Smooth muscle cell (in vitro differentiated cells): Measurements from ENCODE around the gene LMX1A. TPM values are rescaled to one million over a fixed set of nuclear protein-coding genes. Genes with fewer than 3 reads are reported as not detected.

Experiments used
- DNase-seq: peaks from one replicate; lab custom pipeline; 2025; ENCODE audit not compliant: unreplicated experiment; lab: John Stamatoyannopoulos, UW
- H2AFZ ChIP-seq: fragments of 200-600 bp; sonication (generic); 2 replicates; pipeline ENCODE4 v1.6.0; 2016; ENCODE audit warnings: antibody characterized with exemption, low read depth, mild to moderate bottlenecking
- H3F3A ChIP-seq: fragments of 200-600 bp; sonication (generic); 2 replicates; pipeline ENCODE4 v1.6.0; 2017; ENCODE audit warnings: antibody characterized with exemption, low read depth
- H3K27ac ChIP-seq: fragments of 200-600 bp; sonication (generic); 2 replicates; pipeline ENCODE4 v1.5.1; 2016; ENCODE audit warnings: low read depth, mild to moderate bottlenecking
- H3K27me3 ChIP-seq: fragments of 200-600 bp; sonication (generic); 2 replicates; pipeline ENCODE4 v1.6.1; 2016; ENCODE audit warnings: low read depth, mild to moderate bottlenecking
- H3K36me3 ChIP-seq: fragments of 200-600 bp; sonication (generic); 2 replicates; pipeline ENCODE4 v1.5.1; 2016; ENCODE audit warnings: low read depth
- H3K4me1 ChIP-seq: fragments of 200-600 bp; sonication (generic); 2 replicates; pipeline ENCODE4 v1.5.1; 2016; ENCODE audit warnings: low read depth
- H3K4me2 ChIP-seq: fragments of 200-600 bp; sonication (generic); 2 replicates; pipeline ENCODE4 v1.6.0; 2016; ENCODE audit warnings: mild to moderate bottlenecking
- H3K4me3 ChIP-seq: fragments of 200-600 bp; sonication (generic); 2 replicates; pipeline ENCODE4 v1.5.1; 2016; ENCODE audit warnings: mild to moderate bottlenecking
- H3K79me2 ChIP-seq: fragments of 200-600 bp; sonication (generic); 2 replicates; pipeline ENCODE4 v1.6.0; 2016; ENCODE audit warnings: low read depth, mild to moderate bottlenecking
- H3K9ac ChIP-seq: fragments of 200-600 bp; sonication (generic); 2 replicates; pipeline ENCODE4 v1.6.0; 2016; ENCODE audit warnings: low read depth
- H3K9me3 ChIP-seq: fragments of 200-600 bp; sonication (generic); replicated peaks from 2 replicates; pipeline ENCODE4 v1.5.1; 2016; ENCODE audit warnings: low read depth
- H4K20me1 ChIP-seq: fragments of 200-600 bp; sonication (generic); 2 replicates; pipeline ENCODE4 v1.6.0; 2016; ENCODE audit warnings: low read depth
- CTCF ChIP-seq: fragments of 200-600 bp; sonication (generic); IDR thresholded peaks from 2 replicates; pipeline ENCODE4 v1.5.1; 2017; ENCODE audit warnings: borderline replicate concordance, mild to moderate bottlenecking, antibody characterized with exemption; ENCODE audit not compliant: insufficient read depth, poor library complexity, severe bottlenecking
- WGBS: methylation state at CpG from one replicate; pipeline ENCODE4 v1.1.7; 2016; ENCODE audit warnings: low lambda C conversion rate; 5-methylcytosine and 5-hydroxymethylcytosine counted together
- polyA plus RNA-seq: library from polyadenylated mRNA; unstranded; fragments of >200 nt; fragmentation: Nextera tagmentation; extraction: Ambion mirVana; gene quantifications from 2 replicates; pipeline ENCODE4 v1.2.1, GENCODE V29; 2016
- total RNA-seq: library from RNA; depleted of rRNA; stranded (reverse); fragments of >200 nt; gene quantifications from 2 replicates; pipeline ENCODE4 v1.2.3, GENCODE V29; 2014

The LMX1A gene
- total and polyA plus RNA-seq, 2 experiments from 2014 or later = not detected

- no peaks in the 10 kb centered on the region for H3K79me2 ChIP-seq
- H3K36me3 ChIP-seq = no peaks in the 10 kb centered on the region
- no peak overlapping the region for H3K27ac ChIP-seq
- no peak overlapping the region for H3K4me3 ChIP-seq
- WGBS = 49% methylated on average over 4 of the region's 4 CpGs
- no peak for TF ChIP-seq CTCF
- H2AFZ ChIP-seq = no peak overlapping the region
- no peaks in the 10 kb centered on the region for H3K9me3 ChIP-seq
- H3K27me3 ChIP-seq = peaks cover 4% of the 10 kb centered on the region
- H3F3A ChIP-seq = no peaks in the 10 kb centered on the region
- no peak overlapping the region for H3K9ac ChIP-seq
- no peaks in the 10 kb centered on the region for H4K20me1 ChIP-seq
- no peak for DNase-seq
- H3K4me2 ChIP-seq = no peak overlapping the region
- no peaks in the 10 kb centered on the region for H3K4me1 ChIP-seq
Observed at GRCh38 chr1:165185161-165185889, 171.2 kb downstream of the LMX1A start.

GRCh38 chr1:165182975-165183374, 173.5 kb downstream of the LMX1A start:
- no peaks in the 10 kb centered on the region for H3K9me3 ChIP-seq
- H3K9ac ChIP-seq = no peak overlapping the region
- H3K27me3 ChIP-seq = peaks cover 26% of the 10 kb centered on the region
- no peak overlapping the region for H3K4me2 ChIP-seq
- DNase-seq = no peak
- no peak overlapping the region for H3K4me3 ChIP-seq
- H3F3A ChIP-seq = no peaks in the 10 kb centered on the region
- TF ChIP-seq CTCF = no peak
- H2AFZ ChIP-seq = no peak overlapping the region
- H3K36me3 ChIP-seq = no peaks in the 10 kb centered on the region
- 82% methylated on average over 3 of the region's 3 CpGs for WGBS
- H4K20me1 ChIP-seq = no peaks in the 10 kb centered on the region
- no peak overlapping the region for H3K27ac ChIP-seq
- H3K4me1 ChIP-seq = no peaks in the 10 kb centered on the region
- no peaks in the 10 kb centered on the region for H3K79me2 ChIP-seq

GRCh38 chr1:165179306-165179705, 177.2 kb downstream of the LMX1A start:
- H3K27ac ChIP-seq = no peak overlapping the region
- H3K9me3 ChIP-seq = no peaks in the 10 kb centered on the region
- H3F3A ChIP-seq = no peaks in the 10 kb centered on the region
- H4K20me1 ChIP-seq = no peaks in the 10 kb centered on the region
- H3K4me1 ChIP-seq = no peaks in the 10 kb centered on the region
- no peak for TF ChIP-seq CTCF
- H3K27me3 ChIP-seq = peaks cover 37% of the 10 kb centered on the region
- no peak overlapping the region for H3K4me3 ChIP-seq
- H3K4me2 ChIP-seq = no peak overlapping the region
- H2AFZ ChIP-seq = no peak overlapping the region
- no peak overlapping the region for H3K9ac ChIP-seq
- H3K36me3 ChIP-seq = no peaks in the 10 kb centered on the region
- 78% methylated on average over 6 of the region's 6 CpGs for WGBS
- DNase-seq = no peak
- H3K79me2 ChIP-seq = no peaks in the 10 kb centered on the region

GRCh38 chr1:165174491-165174890, 182.0 kb downstream of the LMX1A start:
- WGBS = 89% methylated on average over 4 of the region's 4 CpGs
- H3K4me1 ChIP-seq = no peaks in the 10 kb centered on the region
- no peaks in the 10 kb centered on the region for H3K36me3 ChIP-seq
- H3F3A ChIP-seq = no peaks in the 10 kb centered on the region
- H2AFZ ChIP-seq = no peak overlapping the region
- DNase-seq = no peak
- H4K20me1 ChIP-seq = no peaks in the 10 kb centered on the region
- no peak overlapping the region for H3K4me2 ChIP-seq
- TF ChIP-seq CTCF = no peak
- H3K79me2 ChIP-seq = no peaks in the 10 kb centered on the region
- H3K27ac ChIP-seq = no peak overlapping the region
- H3K9ac ChIP-seq = no peak overlapping the region
- H3K9me3 ChIP-seq = no peaks in the 10 kb centered on the region
- H3K4me3 ChIP-seq = no peak overlapping the region
- H3K27me3 ChIP-seq = peaks cover 30% of the 10 kb centered on the region
